DOHH2 (cell line): ENCODE measurements around the gene PPP2R2D.

ENCODE experiments used
- CTCF ChIP-seq: fragments of 200-600 bp; sonication (generic); IDR thresholded peaks from one replicate; pipeline ENCODE4 v1.5.1; 2014; ENCODE audit warnings: antibody characterized with exemption, mild to moderate bottlenecking, low read depth, low read length; ENCODE audit not compliant: poor library complexity, severe bottlenecking
- EZH2phosphoT487 ChIP-seq: fragments of 200-600 bp; sonication (generic); IDR thresholded peaks from 2 replicates; pipeline ENCODE4 v1.6.1; 2017; ENCODE audit warnings: borderline replicate concordance, mild to moderate bottlenecking, antibody characterized with exemption, low read length, moderate library complexity, mixed read lengths

GRCh38 chr10:131963811-131964210 is 63.0 kb downstream of the PPP2R2D start:
- TF ChIP-seq CTCF (no peak), EZH2phosphoT487 (no peak)
